VCaP (cell line): ENCODE measurements around the gene GPR39.

Source experiments
- H3K27ac ChIP-seq: fragments of 450-650 bp; 2 replicates; pipeline ENCODE4 v1.5.1; 2017
- TF ChIP-seq, protein P1 (sequence below): fragments of 450-650 bp; conservative IDR thresholded peaks from 2 replicates; pipeline ENCODE4 v1.5.1; 2017; ENCODE audit warnings: mild to moderate bottlenecking, moderate library complexity

GPR39 gene

DNA sequence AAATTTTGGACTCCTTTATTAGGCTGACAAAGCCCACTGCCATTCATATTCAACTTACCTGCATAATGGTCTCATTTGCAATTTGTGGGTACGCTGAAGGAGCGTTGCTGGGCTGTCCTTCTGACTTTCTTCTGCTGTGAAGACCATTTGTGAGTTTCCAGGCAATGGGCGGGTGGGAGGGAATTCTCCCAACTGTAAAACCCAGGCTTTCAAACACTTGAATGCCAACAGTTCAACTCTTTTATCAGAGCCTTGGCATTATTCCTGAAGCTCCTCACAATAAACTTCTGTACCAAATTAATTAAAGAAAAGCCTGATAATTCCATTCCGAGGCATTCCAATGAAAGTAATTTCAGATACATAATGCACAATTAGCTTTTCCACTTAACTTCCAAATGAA lies 35.2 kb upstream of the GPR39 start:
- TF ChIP-seq, protein P1, sequence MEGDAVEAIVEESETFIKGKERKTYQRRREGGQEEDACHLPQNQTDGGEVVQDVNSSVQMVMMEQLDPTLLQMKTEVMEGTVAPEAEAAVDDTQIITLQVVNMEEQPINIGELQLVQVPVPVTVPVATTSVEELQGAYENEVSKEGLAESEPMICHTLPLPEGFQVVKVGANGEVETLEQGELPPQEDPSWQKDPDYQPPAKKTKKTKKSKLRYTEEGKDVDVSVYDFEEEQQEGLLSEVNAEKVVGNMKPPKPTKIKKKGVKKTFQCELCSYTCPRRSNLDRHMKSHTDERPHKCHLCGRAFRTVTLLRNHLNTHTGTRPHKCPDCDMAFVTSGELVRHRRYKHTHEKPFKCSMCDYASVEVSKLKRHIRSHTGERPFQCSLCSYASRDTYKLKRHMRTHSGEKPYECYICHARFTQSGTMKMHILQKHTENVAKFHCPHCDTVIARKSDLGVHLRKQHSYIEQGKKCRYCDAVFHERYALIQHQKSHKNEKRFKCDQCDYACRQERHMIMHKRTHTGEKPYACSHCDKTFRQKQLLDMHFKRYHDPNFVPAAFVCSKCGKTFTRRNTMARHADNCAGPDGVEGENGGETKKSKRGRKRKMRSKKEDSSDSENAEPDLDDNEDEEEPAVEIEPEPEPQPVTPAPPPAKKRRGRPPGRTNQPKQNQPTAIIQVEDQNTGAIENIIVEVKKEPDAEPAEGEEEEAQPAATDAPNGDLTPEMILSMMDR = no peak
- no peak overlapping the region for H3K27ac ChIP-seq

DNA sequence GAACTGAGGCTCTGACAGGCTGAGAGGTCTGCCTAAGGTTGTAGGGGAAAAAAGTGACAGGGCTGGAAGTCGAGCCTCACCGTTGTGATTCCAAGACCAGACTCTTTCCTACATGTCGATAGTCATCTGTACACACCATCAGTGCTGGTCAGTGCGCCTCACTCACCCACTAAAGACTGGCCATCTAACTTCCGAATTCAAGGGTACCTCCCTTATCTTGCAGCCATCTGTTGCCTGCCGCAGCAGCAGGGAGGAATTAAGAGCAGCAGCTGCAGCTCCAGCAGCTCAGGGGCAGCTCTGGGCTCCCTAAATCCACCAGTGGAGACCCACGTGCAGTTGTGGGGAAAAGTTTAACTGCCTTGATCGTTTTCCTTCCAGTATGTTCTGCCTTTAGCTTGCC lies 32.6 kb upstream of the GPR39 start:
- TF ChIP-seq, protein P1 = no peak
- H3K27ac ChIP-seq = no peak overlapping the region

DNA sequence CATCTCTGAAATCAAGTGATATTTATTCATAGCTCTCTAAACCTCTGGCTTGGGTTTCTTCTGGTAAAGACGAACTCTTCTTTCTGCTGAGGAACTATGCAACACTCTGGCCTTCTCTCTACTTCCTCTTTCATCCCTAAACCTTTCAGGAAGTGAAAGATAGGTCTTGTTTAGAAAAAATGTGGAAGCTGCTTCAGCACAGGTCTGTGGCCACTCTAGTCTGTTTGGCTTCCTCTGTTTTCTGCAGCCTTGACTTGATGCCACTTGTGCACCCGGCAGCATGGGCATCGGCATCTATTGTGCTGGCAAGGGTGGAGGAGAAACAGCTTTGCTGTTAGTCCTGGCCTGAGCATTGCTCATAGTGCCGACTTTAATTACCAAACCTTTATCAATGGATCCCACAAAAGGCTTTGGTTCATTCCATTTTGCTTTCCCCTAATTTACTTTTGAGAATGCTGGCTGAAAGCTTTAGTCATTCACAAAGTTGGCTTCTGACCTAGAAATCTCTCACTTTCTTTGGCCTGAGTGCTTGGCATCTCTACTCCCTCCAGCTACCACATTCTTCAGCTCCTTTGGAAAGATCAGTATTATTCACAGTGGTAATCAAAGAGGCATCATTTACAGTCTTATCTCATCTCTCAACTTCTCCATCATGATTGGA lies 32.0 kb upstream of the GPR39 start:
- TF ChIP-seq, protein P1 = no peak
- H3K27ac ChIP-seq = no peak overlapping the region

DNA sequence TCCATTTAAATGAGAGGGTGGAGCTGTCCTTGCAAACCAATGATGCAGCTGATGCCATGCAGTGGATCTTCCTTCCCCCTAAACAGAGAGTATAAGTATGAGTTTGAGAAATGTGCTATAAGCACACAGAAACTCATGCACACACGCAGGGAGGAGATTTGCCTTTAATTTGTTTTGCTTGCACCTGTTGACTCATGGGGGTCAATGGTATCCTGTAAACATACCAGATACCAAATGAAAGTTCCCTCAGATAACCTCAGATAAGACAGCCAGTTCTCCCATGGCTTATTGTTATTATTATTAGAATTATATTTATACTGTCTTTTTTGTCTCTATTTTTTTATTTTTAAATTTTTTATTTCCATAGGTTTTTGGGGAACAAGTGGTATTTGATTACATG lies 29.5 kb upstream of the GPR39 start:
- TF ChIP-seq, protein P1 = no peak
- H3K27ac ChIP-seq = no peak overlapping the region

DNA sequence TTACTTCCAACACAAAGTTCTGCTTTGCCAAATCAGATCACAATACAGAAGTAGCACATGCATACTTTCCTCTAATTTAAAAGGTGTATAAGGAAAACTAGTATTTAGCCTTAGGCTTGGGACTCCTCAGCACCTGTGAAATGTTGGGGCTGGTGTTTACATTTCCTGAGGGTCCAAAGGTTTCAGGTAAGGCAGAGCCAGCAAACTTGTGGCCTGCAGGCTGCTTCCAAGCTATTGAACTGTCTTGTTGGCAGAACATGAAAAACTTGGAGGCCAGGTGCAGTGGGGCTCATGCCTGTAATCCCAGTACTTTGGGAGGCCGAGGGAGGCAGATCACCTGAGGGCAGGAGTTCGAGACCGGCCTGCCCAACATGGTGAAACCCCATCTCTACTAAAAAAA lies 26.5 kb upstream of the GPR39 start:
- no peak overlapping the region for H3K27ac ChIP-seq
- TF ChIP-seq, protein P1 = no peak

DNA sequence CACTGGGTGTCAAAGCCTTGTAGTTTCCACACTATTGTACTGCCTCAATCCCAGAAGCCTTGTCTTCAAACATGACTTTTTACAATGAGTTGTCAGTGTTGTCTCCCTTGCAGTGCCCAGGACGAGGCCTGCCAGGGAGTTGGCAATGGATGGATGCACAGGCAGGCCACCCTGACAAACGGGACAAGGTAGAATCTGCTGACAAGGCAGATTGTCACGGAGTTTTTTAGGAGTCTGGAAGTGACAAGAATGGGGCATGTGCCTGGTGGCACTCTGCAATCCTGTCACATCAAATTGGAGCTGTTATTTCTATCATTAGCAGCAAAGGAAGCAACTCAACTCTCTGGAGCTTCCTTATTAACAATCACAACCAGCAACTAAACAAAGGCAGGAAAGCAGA lies 25.2 kb upstream of the GPR39 start:
- TF ChIP-seq, protein P1 = no peak
- no peak overlapping the region for H3K27ac ChIP-seq

DNA sequence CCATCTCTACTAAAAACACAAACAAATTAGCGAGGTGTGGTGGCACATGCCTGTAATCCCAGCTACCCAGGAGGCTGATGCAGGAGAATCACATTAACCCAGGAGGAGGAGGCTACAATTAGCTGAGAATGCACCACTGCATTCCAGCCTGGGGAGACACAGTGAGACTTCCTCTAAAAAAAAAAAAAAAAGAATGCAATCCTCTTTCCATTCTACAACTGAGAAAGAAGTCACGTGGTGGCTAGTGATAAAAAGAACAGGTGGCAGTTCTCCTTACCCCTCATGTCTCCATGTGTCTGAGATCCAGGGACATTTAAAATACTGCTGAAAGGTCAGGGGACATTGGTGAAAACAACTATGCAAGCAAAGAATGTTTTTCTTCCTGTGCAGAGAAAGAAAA lies 24.4 kb upstream of the GPR39 start:
- H3K27ac ChIP-seq = no peak overlapping the region
- TF ChIP-seq, protein P1 = no peak
